ENCODE results near the gene TNC. TPM values are rescaled to one million over a fixed set of nuclear protein-coding genes. Genes with fewer than 3 reads are reported as not detected.

TNC gene
- total RNA-seq, 1 donor from 2014 or later: 95.2 TPM

GRCh38 chr9:115142517-115143270, 24.7 kb upstream of the TNC start:
- Mint-ChIP-seq H3K27ac (no peak overlapping the region), H3K4me1 (ENCODE audit: unreplicated experiment) (no peaks in the 10 kb centered on the region), H3K27me3 (peaks cover 3% of the 10 kb centered on the region), H3K9me3 (peaks cover 5% of the 10 kb centered on the region), H3K4me3 (no peak overlapping the region), H3K36me3 (no peaks in the 10 kb centered on the region)
- DNase-seq (ENCODE audit: extremely low spot score, unreplicated experiment): no peak
- TF ChIP-seq CTCF (conservative IDR thresholded peaks at IDR 0.05): no peak

- peaks cover 6% of the 10 kb centered on the region for H3K27me3 Mint-ChIP-seq
- H3K4me1 Mint-ChIP-seq (ENCODE audit: unreplicated experiment): peaks cover 5% of the 10 kb centered on the region
- no peaks in the 10 kb centered on the region for H3K36me3 Mint-ChIP-seq
- peaks cover 5% of the 10 kb centered on the region for H3K9me3 Mint-ChIP-seq
- no peak for DNase-seq (ENCODE audit: extremely low spot score, unreplicated experiment)
- no peak overlapping the region for H3K4me3 Mint-ChIP-seq
- no peak for TF ChIP-seq CTCF (conservative IDR thresholded peaks at IDR 0.05)
- no peak overlapping the region for H3K27ac Mint-ChIP-seq
Measured at GRCh38 chr9:115142090-115142489, 24.1 kb upstream of the TNC start.

GRCh38 chr9:115141612-115142011, 23.7 kb upstream of the TNC start:
- Mint-ChIP-seq H3K36me3 (no peaks in the 10 kb centered on the region), H3K4me3 (no peak overlapping the region), H3K4me1 (ENCODE audit: unreplicated experiment) (peaks cover 10% of the 10 kb centered on the region), H3K9me3 (peaks cover 5% of the 10 kb centered on the region), H3K27me3 (peaks cover 10% of the 10 kb centered on the region), H3K27ac (no peak overlapping the region)
- no peak for TF ChIP-seq CTCF (conservative IDR thresholded peaks at IDR 0.05)
- no peak for DNase-seq (ENCODE audit: extremely low spot score, unreplicated experiment)

GRCh38 chr9:115138151-115138550, 20.2 kb upstream of the TNC start:
- Mint-ChIP-seq H3K4me1 (ENCODE audit: unreplicated experiment) (peaks cover 16% of the 10 kb centered on the region), H3K36me3 (no peaks in the 10 kb centered on the region), H3K27me3 (peaks cover 14% of the 10 kb centered on the region), H3K27ac (no peak overlapping the region), H3K9me3 (peaks cover 5% of the 10 kb centered on the region), H3K4me3 (no peak overlapping the region)
- no peak for DNase-seq (ENCODE audit: extremely low spot score, unreplicated experiment)
- TF ChIP-seq CTCF (conservative IDR thresholded peaks at IDR 0.05): no peak

- H3K9me3 Mint-ChIP-seq: peaks cover 5% of the 10 kb centered on the region
- H3K4me1 Mint-ChIP-seq (ENCODE audit: unreplicated experiment): peaks cover 20% of the 10 kb centered on the region
- H3K4me3 Mint-ChIP-seq: no peak overlapping the region
- H3K27ac Mint-ChIP-seq: no peak overlapping the region
- no peak for DNase-seq (ENCODE audit: extremely low spot score, unreplicated experiment)
- H3K36me3 Mint-ChIP-seq: no peaks in the 10 kb centered on the region
- peaks cover 11% of the 10 kb centered on the region for H3K27me3 Mint-ChIP-seq
- no peak for TF ChIP-seq CTCF (conservative IDR thresholded peaks at IDR 0.05)
Measured at GRCh38 chr9:115137526-115137925, 19.6 kb upstream of the TNC start.

Measured in type B pancreatic cell (in vitro differentiated cells).